RPMI7951 (cell line): ENCODE results near the gene GTF2H2C. TPM values are rescaled to one million over a fixed set of nuclear protein-coding genes. Genes with fewer than 3 reads are reported as not detected.
"Not testable (repeated sequence)": the region's sequence is repeated elsewhere in the genome, so short reads cannot be mapped to it uniquely, and the experiment has no call there.

Source experiments
- DNase-seq: peaks from one replicate; pipeline ENCODE4 v3.0.0-alpha.2; 2012; ENCODE audit warnings: low read depth
- total RNA-seq: library from RNA; depleted of rRNA; stranded (reverse); fragments of >200 nt; shearing (Covaris generic); gene quantifications from 2 replicates; pipeline ENCODE4 v1.2.3, GENCODE V29; 2014; rRNA removed

The GTF2H2C gene
- total RNA-seq, 1 experiment from 2014 or later = 32.7 TPM

DNA sequence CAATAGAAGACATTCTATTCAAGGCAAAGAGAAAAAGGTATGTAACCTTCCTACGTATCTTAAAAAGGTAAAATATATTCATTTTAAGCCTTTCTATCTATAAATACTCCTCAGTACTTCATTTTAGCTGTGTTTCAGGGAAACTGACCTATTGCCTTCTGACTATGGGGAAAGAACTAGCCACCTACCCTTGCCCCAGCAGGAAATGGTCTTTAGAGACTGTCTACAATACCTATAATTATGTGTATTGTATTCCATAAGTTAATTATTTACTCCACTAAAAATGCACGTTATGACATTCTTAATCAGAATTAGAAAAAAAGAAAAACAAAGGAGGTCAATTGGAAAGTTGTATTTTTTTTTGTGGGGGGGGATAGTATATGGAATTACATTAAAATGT is 6.2 kb downstream of the GTF2H2C start:
- not testable (repeated sequence) for DNase-seq

DNA sequence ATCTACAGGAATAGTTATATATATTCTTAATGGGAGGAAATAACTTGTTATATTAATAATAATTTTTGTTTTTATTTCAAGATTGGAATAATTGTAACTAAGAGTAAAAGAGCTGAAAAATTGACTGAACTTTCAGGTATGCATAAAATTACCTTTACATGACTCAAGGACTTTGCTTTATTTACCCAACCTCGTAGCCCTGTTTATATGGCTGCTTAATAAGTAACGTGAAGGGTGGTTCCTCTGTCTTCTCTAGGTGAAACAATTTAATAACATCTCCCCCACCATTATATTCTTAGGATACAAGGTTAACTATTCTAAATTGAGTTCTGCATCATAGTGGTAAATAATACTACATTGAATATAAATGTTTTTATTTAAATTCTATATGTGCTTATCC is 8.1 kb downstream of the GTF2H2C start:
- not testable (repeated sequence) for DNase-seq

DNA sequence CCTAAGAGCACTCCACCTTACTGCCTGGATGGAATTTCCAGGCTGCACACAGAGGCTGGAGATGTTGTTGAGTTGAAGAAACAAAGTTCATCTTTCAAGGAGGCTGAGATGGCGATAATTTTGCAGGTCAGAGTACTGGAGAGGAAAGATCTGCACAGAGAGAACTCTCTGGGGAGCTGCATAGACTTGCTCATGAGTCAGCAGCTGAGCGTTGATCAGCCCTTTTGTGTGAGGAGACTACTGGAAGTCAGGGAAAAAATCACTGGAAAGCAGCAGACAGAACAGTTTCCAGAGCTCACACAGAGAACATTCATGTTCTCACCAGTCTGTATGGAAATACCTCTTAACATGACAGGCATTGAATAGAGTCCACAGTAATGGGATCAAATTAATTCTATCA is 23.4 kb downstream of the GTF2H2C start:
- not testable (repeated sequence) for DNase-seq

DNA sequence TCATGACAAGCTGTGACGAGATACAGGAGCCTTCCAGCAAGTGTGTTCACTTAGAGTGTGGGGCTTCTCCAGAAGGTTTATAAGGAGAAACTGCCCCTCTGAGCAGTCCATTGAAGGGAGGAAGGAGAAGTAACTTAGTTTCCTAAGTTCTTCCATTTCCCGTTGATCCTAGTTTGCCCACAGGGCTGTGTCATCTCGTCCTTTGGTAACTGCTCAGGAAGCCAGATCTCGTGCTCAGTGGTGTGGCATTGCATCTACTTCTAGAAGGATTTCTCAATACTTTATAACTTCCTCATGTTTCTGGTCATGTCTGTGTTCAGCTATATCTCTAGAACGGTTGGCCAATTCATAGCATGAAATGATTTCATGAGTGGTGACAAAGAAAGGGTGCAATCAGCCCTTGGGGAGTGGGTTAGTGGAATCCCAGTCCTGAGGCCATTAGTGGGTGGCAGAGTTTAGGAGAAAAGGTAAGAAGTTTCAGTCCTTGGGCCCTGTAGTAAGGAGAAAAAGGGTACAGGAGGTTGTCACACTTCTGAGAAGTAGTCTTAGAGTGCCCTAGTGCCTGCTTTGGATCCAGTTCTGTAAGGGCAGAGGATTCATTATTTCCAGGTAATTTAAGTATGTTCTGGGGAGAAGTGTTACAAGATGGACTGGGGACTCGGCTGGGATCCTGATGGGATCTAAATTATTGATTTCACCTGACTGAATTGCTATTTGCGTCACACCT is 36.3 kb downstream of the GTF2H2C start:
- not testable (repeated sequence) for DNase-seq

DNA sequence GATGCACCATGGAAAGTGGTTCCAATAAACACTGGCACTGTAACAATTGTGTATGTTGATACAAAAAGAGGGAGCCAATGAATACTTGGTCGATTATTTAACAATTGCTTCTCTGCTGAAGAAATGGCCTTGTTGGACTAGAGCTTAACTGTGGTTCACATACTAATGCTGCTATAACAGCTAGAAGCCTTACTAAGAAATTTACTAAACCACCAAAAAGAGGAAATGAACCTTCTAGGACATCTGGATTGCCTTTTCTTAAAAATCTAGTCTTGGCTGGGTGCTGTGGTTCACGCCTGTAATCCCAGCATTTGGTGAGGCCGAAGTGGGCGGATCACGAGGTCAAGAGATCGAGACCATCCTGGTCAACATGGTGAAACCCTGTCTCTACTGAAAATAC is 42.0 kb downstream of the GTF2H2C start:
- DNase-seq = not testable (repeated sequence)

DNA sequence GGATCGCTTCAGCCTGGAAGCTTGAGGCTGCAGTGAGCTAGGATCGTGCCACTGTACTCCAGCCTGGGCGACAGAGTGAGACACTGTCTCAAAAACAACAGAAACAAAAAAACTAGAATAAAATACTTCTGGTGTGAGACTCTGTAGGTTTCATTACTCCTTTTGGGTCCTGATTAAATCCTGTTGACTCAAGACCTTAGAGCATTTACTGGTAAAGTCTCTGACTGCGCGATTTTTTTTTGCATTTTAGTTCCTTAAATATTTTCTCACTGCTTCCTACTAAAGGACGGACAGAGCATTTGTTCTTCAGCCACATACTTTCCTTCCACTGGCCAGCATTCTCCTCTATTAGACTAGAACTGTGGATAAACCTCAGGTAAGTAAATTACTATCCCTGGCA is 46.8 kb downstream of the GTF2H2C start:
- DNase-seq = not testable (repeated sequence)

DNA sequence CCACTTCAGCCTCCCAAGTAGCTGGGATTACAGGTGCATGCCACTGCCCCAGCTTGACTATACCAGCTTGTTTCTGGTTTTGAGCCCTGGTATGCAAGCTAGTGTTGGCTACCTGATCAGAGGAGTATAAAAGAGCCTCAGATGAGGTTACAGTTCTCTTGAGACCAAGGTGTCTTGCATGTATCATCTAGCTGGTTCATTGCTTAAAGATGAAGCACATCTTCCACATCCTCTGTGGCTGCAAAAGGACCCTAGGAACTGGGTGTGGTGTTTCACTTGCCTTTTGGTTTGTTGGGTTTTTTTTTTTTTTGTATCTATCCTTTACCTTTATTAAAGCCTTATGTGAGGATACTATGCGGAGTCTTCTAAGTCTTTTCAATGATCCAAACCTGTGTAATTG is 47.8 kb downstream of the GTF2H2C start:
- DNase-seq = not testable (repeated sequence)

DNA sequence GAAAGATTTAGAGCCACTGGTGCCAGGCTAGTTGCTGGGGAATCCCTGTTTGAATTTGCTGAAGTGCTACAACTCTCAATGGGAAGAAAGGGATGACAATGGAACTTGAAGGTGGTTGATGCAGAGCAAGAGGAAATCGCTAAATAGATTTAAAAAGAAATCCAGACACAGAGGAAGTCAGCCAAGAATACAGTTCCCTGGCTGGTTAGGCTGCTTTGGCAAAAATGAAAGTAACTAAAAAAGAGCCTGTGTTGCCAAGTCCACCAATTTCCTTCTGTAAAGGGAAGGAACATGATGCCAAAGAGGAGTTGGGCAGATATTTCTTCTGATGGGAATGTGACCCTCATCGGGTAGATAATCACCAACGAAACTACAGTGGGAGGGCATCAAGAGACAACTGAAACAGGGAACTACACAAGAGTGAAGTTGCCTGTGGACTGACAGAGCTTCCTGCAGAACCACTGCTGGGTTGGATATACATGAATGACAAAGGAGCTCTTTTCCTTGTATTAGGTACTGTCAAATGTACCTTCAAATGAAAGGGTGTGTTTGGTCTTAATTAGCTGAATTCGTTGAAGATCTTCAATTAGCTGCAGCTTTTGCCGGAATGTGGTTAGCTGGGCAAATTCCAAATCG is 49.0 kb downstream of the GTF2H2C start:
- not testable (repeated sequence) for DNase-seq

DNA sequence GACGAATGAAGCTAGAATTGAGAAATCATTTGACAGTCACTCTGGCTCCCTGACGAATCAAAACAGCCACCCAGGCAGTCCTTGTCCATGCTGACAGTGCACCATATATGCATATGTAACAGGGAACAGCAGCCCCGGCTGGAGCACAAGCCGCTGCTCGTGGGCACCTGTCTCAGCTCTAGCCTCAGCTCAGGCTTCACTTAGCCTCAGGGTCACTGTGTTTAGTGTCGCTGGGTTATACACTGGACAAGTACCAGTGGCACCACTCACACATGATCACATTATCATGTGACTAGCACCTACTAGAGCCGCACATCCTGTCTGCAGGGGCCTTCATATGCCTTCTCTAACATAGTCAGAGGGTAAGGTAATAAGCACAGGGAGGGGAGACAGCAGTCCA is 54.9 kb downstream of the GTF2H2C start:
- not testable (repeated sequence) for DNase-seq

DNA sequence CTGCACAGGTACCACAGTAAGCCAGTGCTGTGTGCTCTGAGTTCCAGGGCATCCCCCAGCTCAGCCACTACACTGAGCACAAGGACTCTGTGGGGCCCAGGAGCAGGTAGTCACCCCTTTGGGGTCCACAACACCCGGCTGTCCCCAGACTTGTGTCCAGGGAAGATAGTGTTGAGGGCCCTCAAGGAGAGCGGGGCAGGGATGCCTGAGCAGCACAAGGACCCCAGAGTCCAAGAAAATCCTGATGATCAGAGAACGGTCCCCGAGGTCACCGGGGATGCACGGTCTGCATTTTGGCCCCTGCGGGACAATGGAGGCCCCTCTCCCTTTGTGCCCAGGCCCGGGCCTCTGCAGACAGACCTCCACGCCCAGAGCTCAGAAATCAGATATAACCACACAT is 71.9 kb downstream of the GTF2H2C start:
- not testable (repeated sequence) for DNase-seq

Other genes starting within 250 kb of the GTF2H2C start
- gene CCDC125, start 227.4 kb upstream of the GTF2H2C start, total RNA-seq = 3.7 and 4.0 TPM in 2 replicates
- gene AK6, start 190.7 kb upstream of the GTF2H2C start, total RNA-seq = 36.9 and 50.1 TPM in 2 replicates
- gene TAF9, start 190.7 kb upstream of the GTF2H2C start, total RNA-seq = 136 and 177 TPM in 2 replicates
- 16.7 and 18.6 TPM in 2 replicates for gene RAD17, start 190.4 kb upstream of the GTF2H2C start, total RNA-seq
- gene MARVELD2, start 145.1 kb upstream of the GTF2H2C start, total RNA-seq = 1.1 and 2.5 TPM in 2 replicates
- 0.59 and 0.60 TPM in 2 replicates for gene OCLN, start 67.4 kb upstream of the GTF2H2C start, total RNA-seq